Activated CD8-positive, alpha-beta memory T cell treated with anti-CD3 and anti-CD28 coated beads, Interleukin-2, amount 50 U/mL, for 1 hour (primary cell): Measurements from ENCODE around the gene PNCK.
"Not testable (repeated sequence)": the region's sequence is repeated elsewhere in the genome, so short reads cannot be mapped to it uniquely, and the experiment has no call there.

ENCODE experiments used
- DNase-seq: peaks from one replicate; pipeline ENCODE4 v3.0.0-alpha.2; 2020; ENCODE audit errors: extremely low read depth

Gene PNCK

DNA sequence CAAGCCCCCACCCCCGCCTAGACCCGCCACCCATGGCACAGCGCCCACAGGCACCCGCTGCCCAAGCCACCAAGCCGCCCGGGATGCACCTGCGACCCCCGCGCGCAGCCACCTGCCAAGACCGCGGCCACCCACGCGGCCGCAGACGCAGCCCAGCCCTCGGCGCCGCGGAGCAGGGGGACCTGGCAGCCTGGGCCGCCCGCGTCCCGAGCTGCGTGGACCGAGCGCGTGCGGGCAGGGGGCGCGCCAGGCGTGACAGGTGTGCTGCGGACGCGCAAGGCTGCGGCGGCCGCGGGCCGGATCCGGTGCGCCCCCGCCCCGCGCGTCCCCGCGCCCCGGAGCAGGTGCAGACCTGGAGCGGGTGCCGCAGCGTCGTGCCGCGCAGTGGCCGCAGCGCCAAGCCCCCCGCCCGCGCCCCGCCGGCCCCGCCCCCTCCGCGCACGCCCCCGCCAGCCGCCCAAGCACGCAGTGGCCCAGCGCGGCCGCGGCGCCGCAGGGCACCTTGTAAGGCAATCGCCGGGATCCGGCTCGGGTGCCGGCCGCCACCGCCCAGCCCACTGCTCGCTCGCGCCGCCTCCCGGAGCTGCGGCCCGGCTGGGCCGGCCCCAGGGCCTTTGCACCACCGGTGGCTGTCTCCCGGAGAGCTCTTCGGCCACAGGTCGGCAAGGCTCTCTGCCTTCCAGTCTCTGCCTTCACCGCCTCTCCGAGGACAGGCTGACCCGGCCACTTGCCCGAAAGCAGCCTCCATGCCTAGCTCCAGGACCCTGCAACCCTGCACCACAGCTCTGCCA, at the start of gene PNCK:
Gene PNCK, minus strand, starts transcription at position 386 of the 791 bp plus-strand sequence. CDS start 737 bp downstream, outside the sequence.
- DNase-seq, result no peak

DNA sequence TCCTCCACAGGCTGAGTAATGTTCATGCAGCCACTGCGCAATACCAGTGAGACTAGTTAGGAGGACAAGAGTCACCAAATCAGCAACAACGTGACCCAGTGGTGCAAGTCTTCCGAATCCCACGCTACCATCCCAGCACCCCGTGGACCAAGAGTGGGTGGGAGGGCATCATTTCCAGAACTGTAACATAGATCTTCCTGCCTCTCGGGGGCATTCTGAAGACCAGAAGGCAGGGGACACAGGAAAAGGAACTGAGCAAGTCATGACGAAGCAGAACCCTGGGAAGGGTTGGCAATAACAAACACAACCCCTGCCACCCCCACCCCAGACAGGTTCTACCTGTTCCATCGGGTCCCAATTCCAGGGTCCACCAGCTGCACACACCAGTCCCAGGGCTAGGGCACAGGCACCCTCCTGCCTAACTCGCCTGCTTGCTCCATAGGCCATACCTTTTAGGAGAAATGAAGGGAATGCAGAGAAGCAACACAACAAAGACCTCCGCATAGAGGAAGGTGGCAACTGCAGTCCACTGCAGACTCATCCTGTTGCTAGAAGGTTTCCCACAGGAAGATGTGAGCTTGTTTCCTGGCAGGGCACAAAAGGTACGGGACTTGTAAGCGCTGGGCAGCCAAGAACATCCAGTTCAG, 49.2 kb upstream of the PNCK start:
- no peak for DNase-seq

DNA sequence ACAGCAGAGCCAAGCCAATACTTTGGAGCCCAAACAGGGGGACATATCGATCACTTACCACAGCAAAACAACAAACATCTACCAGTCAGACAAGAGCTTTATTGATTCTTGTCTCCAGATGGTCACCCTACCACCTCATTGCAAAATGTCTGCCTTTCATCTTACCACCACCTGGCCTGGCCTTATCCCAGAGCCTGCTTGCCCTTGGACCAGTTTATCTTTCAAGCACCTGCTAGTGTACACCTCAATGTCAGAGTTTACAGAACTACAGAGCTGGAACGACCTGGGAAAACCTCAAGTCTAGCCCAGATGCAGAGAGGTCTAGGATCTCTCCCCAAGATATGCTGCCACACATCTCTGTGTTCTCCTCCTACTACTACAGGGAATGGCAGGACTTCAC, 46.1 kb upstream of the PNCK start:
- DNase-seq, result no peak

DNA sequence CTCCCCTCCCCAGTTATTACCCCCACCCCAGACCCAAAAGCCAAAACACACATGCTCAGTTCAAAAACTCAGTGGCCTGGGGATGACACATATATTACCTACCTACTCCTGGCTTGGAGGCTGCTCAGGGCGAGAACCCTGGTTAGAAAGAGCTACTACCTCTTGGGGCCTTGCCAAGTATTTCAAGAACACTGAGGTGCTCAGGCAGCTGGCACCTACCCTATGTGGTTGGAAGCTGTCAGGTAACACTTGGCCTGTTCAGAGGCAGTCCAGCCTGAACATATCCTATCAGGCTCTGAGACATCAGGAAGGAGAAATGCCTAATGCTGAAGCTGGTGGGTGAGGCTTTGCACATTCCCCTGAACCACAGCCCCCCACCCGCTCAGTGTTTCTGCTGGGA, 45.6 kb upstream of the PNCK start:
- DNase-seq, result no peak

DNA sequence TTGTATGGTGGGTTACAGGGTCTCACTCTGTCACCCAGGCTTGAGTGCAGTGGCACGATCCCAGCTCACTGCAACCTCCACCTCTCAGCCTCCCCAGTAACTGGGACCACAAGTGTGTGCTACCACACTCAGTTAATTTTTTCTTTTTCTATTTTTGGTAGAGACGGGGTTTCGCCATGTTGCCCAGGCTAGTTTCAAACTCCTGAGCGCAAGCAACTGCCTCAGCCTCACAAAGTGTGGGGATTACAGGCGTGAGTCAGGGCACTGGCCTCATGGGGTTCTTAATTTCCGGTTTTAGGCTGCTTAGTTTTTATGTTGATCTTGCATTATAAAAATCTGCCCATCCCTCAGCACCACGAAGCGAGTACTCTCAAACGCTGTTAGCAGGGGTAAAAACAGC, 43.8 kb upstream of the PNCK start:
- DNase-seq, result no peak

DNA sequence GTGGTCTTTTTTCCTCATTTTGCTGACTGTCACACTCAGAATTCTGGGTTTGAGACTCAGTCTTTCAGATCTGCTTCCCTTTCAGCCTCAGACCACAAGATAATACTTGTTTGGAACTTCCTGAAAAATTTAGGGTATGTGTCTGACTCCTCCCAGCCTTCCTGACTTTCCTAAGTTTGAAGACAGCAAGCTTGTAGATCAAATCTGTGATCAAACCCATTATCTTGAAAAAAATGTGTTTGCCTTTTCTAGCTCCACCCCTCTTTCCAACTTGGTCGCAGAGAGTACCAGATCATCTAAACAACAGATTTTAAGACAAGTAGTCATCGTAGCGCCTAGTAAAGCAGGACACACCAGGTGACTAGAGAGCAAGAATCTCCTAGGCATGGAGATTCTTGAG, 40.6 kb upstream of the PNCK start:
- no peak for DNase-seq

DNA sequence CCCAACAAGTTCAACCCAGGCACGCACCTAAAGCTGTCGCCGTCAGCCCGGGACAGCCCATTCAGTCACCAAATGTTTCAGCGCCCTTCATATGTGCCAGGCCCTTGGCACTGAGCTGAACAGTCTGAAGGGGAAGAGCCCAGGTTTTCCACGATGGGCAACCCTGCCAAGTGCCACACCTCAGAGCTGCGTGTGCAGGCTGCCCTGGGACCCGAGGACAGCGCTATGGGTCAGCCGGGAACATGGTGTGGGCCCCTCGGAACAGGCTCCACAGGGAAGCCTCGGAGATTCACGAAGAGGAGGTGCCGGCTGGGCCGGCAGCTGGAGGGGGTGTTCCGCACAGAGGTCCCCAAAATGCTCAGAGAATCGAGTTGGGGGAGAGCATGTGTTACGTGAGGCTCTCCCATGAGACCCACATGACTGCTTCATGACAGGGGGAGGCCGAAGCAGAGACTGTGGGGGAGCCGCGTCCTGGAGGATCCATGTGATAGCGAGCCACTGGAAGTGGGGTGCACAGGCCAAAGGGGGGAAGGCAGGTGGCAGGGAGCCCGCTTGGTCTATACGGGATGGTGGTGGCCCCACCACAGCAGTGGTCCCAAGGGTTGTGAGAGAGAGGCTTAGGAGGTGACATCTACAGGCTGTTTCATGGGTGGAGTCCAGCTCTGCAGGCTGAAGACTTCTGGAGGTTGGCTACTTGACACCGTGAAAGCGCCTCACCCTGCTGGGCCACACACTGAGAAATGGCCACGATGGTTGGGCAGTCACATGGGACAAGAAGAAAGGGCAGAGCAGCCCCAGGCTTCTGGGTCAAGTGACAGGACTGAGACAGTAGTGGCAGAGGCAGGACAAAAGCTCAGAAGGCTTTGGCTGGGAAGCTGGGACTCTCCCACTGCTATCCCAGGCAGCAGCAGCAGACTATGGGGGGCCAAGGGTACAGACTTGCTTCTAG, 36.4 kb upstream of the PNCK start:
- DNase-seq, result no peak

DNA sequence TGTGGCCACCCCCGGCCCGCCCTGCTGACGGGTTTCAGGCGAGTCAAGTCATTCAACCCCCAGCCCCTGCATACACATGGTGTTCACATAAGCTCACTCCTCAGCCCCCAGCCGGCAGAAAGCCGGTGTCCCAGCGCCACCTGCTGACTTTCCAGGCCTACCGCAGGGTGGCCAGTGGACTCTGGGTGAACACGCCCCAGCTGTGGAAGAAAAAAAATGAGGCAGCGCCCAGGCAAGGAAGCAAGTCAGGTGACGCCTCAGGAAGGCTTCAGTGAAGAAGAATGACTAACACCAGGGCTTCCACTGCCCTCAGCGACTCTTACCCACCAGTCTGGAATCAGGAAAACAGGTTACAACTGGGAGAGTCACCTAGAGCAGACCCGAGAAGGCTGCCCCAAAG, 34.8 kb upstream of the PNCK start:
- DNase-seq, result no peak

DNA sequence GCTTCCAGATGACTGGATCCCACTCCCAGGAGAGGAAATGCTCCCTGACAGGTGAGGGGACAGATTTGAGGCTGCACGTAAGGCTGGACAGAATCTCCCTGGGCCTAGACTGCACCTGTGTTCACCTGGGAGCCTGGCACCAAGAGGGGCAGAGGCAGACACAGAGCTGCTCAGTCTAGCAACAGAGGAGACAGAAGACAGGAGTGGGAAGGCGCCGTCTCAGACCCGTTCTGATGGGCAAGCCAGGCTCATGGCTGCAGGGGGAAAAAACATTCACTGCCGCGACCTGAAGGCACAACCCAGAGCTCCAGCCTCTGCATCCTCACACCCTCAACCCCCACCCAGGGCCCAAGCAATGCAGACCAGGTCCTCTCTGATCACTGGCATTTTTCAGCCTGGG, 33.8 kb upstream of the PNCK start:
- DNase-seq, result no peak

DNA sequence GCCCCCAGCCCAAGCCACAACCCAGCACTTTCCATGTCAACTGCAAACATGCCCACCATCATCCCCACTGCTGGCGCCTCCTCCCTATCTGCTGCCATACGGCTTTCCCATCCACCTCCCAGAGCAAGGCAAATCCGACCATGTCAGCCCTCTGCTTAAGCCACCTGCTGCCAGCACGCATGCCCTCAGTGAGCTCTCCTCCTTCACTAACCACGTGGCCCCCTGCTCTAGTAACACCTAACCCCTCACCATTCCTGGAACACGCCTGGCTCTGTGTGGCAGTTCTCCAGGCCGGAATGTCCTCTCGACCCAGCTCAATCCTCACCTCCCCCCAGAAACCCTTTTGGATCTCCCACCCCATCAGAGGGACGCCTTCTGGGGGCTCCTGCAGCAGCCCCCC, 33.2 kb upstream of the PNCK start:
- DNase-seq, result no peak

DNA sequence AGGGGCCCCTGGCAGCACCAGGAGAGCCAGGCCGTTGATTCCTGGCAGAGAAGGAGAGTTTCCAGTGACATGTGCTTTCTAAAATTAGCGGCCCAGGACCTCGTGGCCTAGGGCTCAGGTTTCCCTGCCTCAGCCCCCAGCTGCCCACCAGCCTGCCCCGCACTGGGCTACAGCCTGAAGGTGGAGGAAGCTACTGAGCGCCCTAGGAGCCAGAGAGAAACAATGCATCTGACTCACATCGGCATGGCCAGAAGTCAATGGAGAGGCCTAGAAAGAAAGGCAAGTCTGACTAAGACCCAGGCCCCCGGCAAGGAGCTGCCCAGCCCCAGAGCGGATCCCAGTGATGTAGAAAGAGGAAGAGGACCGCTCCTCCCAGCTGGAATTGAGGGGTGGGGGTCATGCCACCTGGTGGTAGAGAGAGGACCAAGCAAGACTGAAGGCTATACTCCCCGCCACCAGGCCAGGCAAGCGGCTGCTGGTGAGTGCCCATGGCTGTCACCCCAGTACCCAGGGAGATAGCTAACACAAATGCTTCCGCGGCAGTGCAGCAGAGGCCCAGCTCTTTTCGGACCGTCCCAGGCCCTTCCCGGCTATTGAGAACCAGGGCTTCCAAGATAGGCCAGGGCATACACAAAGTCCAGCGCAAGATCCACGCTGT, 31.9 kb upstream of the PNCK start:
- DNase-seq, result not testable (repeated sequence)

DNA sequence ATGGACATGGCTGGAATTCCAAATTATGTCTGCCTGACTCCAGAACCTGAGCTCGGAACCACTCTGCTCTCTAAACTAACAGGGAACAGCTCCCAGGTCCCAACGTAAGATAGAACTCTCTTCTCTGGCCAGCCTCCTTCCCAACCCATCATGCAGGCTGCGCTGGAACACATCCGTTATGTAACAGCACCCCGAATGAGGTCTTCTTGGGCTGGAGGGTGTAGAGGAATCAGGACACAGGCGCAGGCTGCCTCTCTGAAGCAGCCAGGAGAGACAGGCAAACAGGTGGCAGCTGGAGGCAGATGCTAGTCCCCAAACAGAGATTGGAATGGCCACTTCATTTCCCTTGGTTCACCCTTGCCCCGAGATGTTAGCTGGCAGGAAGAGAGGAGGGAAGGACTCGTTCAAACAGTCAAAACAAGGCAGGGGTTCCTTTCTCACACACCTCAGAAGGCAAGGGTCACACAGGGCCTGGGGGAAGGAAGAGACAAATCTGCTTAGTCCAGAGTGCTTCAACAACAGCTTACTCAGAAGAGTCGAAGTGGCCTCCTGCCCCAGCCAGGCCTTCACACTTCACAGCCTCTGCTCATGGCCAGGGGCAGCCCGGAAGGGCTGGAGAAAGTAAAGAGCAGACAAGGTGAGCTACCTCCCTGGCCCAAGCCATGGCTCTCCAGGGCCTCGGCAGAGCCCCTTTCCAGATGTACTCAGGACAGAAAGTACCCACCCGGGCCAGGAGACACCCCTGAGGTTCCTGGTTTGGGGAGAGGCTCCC, 31.2 kb upstream of the PNCK start:
- not testable (repeated sequence) for DNase-seq

DNA sequence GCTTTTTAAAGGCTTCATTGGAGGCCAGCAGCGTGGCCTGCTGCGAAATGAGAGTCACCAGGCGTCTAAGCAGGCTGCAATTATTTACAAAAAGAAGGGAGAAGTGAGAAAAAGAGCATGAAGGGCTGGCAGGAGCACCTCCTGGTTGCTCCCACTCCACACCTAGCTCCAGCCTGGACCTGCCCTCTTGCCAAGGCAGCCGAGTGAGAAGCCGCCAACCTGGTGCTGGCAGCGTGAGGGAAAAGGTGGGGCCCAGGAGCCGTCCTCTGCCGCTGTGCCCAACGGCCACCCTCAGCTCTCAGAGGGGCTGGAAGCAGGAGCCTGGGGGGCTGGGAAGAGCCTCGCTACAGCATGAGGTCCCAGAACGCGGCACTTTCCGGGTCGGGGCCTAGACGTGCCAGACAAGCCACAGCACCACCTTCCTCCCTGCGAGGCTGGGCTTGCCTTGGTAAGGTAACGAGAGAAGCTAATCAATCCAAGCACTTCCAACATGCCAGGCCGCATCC, 30.5 kb upstream of the PNCK start:
- DNase-seq, result no peak

DNA sequence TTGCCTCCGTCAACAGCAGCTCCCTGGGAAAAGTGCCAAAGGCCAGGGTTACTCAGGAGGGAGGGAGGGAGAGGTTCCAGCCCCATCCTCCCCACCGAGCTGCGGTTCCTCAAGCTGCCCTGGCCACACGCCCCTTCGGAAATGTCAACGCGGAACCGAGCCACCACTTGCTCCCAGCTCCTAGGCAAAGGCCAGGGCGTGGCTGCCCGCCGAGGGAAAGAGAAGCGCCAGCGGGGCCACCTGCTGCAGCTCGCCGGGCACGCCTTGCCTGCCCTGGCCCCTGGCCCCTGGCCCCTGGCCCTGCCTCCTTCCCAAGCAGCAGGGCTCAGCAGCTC, 29.4 kb upstream of the PNCK start:
- no peak for DNase-seq

DNA sequence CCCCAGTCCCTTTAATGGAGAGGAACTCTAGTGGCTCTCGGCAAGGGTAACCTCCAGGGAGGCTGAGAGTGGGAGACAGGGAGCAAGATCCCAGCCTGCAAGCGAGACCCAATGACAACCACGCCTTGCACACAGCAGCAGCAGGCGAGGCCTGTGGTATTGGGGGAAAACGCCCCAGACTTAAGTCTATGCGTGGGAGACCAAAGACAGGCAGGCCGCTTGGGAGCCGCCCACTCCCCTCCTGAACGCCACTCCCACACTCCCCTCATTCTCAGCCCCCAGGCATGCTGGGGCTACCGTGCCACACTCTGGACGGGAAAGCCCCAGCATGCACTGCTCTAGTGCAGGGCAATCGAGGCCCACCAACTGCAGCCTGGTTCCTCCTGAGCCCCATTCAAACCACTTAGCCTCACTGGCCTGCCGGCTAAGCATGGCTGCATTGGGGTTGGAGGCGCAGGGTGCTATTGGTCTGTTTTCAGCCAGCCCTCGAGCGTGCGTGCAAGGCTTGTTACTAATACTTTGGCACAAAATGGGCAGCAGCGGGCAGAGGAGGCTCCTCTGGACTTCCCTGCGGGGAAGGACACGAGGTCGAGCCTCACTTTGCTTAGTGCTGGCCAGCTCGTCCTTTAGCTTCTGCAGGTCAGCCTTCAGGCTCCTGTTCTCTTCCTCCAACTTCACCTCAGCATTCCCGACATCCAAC, 28.9 kb upstream of the PNCK start:
- no peak for DNase-seq

DNA sequence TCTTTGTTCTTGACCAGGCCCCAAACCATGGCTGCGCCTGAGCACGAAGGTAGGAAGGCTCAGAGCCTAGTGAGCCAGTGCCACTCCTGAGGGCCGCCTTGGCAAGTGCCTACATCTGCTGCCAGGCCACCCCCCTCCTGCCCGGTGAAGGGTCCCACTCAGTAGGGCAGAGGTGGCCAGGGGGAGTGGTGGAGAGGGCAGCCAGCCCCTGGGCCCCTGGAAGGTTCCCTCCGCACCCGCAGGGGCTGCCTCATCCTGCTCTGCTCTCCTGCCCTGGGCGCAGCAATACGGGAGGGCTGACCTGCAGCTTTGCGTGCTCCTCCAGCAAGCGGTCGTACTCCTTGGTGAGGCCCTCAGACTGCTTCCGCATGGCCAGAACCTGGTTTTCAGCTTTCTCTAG, 28.1 kb upstream of the PNCK start:
- no peak for DNase-seq

DNA sequence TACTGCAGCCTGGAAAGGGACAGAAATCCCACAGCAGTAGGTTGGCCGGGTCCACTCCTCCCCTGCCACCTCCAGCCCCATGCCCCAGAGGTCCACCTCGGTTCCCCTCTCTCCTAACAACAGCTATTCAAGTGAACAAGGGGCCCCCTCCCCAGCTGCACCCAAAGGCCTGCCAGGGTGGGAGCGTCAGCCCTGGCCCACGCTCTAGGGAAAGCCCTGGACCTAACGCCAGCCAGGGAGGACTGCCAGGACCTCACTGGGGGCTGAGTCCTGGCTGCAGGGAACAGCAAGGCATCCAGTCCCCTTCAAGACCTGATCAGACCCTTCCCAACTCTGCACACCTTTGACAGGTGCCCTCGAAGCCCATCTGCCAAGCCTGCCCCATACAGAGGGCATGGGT, 27.4 kb upstream of the PNCK start:
- no peak for DNase-seq

DNA sequence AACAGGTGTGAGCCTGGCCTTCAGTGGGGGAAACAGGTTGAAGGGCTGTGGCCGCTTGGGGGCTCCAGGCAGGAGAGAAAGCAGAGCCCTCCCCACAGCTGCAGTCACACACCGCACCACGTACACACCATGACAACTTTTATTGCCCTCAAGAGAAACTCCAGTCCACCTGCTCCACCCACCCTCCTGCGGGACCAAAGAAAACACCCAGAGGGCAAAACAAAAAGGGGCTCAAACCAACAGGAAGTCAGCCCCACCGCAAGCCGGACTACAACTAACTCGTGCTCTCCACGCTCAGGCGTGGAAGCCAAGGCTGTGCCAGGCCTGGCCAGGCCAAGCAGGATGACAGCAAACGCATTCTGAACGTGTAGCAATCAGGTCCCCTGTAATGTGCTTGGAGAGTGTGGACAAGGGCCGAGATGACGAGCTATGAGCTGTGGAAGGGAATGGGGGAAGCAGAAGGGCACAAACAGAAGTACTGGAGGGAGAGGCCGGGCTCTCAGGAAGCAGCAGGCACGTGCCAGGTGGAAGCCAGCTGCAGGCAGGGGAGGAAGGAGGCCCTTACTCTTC, 26.8 kb upstream of the PNCK start:
- no peak for DNase-seq

DNA sequence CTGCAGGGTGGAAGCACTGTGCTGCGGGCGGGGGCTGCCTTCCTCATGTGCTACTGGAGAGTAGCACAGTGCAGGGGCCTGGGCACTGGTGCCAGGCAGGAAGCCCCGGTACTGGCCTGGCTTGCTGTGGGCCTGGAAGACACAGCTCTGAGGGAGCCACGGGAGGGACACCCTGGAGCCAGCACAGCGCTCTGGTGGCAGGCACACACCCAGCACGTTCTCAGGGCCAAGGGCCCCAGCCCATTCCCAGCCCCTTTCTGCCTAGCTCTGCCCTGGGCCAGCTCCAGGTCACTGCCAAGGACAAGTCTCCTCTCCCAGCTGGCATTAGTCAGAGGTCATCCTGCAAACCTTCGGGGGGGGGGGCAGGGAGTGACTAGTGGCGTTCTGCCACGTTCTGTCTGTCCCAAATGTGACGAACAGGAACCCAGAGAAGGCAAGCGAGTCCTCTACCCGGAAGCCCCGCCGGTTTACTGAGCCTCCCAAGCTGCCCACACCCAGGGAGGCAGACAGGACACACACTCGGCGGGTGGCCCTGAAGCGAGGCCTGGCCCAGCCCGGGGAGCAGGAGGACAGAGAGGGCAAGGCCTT, 26.3 kb upstream of the PNCK start:
- DNase-seq, result not testable (repeated sequence)
